ENCODE measurements around the gene TFEB. TPM values are rescaled to one million over a fixed set of nuclear protein-coding genes. Genes with fewer than 3 reads are reported as not detected.
"Not testable (repeated sequence)": the region's sequence is repeated elsewhere in the genome, so short reads cannot be mapped to it uniquely, and the experiment has no call there.

The TFEB gene
- total RNA-seq, 4 donors from 2014 or later = 17.6 to 47.9 (median 22.9) TPM

DNA sequence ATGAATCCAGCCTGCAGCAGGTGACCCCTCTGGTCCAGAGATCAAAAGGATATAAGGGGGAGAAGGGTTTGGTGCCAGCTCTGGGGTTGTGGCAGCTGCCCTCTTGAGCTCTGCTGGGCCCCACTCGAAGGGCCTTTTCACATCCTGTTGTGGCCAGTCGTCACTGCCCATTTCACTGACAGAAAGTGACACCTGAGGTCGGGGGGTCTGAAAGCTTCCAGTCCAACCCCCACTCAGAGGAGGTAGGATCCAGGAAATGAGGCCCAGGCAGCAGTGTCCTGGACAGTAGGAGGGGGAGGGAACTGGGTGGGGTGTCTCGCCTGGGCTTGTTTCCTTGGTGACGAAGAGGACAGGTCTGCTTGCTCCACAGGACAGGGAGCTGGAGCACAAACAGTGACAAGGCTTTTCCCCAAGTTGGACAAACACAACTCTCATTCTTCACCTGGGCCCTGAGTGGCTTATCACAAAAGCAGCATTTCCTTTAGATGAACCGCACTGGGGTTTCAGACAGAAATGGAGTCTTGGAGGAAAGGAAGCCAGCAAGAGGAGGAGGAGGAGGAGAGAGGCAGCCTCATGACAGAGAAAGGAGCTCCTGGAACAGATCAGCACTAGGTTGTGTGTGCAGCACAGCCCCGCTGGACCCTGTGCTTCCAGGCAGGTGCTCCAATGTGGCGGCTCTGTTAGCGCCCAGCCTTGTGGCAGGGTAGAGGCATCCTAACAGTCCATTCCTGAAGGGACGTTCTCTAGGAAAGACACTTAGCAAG is 33.3 kb upstream of the TFEB start:
- Histone ChIP-seq H3K27me3 (no peaks in the 10 kb centered on the region), H3K9me3 (no peaks in the 10 kb centered on the region), H3K4me3 (no peak overlapping the region), H3K4me1 (no peaks in the 10 kb centered on the region), H3K27ac (no peak overlapping the region), H3K36me3 (peaks cover 0 to 36% (median 0%) of the 10 kb centered on the region in 3 donors)
- TF ChIP-seq, protein P1, sequence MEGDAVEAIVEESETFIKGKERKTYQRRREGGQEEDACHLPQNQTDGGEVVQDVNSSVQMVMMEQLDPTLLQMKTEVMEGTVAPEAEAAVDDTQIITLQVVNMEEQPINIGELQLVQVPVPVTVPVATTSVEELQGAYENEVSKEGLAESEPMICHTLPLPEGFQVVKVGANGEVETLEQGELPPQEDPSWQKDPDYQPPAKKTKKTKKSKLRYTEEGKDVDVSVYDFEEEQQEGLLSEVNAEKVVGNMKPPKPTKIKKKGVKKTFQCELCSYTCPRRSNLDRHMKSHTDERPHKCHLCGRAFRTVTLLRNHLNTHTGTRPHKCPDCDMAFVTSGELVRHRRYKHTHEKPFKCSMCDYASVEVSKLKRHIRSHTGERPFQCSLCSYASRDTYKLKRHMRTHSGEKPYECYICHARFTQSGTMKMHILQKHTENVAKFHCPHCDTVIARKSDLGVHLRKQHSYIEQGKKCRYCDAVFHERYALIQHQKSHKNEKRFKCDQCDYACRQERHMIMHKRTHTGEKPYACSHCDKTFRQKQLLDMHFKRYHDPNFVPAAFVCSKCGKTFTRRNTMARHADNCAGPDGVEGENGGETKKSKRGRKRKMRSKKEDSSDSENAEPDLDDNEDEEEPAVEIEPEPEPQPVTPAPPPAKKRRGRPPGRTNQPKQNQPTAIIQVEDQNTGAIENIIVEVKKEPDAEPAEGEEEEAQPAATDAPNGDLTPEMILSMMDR (IDR thresholded peaks at IDR 0.05) = no peak
- no peak for TF ChIP-seq POLR2A (IDR thresholded peaks at IDR 0.05)
- DNase-seq = no peak

DNA sequence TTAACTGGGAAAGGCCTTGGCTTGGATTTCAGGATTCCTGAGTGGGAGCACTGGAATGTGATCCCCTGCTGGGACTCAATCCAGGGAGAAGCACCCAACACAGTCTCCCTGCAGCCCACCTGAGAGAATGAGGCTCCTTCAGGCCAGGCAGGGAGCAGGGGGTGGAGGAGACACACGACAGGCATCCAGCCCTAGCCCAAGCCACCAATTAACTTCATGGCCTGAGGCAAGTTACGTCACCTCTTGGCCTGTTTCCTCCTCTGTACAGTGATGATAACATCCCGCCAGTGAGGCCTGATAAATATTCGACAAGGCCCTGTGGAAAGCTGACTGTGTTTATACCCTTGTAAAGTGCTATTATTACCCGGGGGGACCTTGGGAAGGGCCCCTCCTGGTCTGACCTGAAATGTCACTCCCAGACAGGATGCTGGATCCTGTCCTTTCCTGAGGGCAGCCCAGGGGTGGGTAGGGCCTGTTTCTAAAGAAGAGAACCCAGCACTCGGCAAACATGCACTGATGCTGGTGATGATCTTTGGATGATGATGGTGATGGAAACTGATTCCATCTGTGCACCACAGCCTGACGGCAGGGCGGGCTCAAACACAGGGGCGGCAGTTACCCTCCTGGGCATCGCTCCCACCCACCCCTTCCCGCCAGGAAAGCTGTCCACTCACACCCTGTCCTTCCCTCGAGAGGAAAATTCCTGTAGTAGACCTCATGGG is 31.9 kb upstream of the TFEB start:
- TF ChIP-seq POLR2A (IDR thresholded peaks at IDR 0.05) = no peak
- TF ChIP-seq, protein P1 (IDR thresholded peaks at IDR 0.05) = no peak
- Histone ChIP-seq H3K27me3 (no peaks in the 10 kb centered on the region), H3K27ac (peak overlapping the region in 2 of 4 donors; percentile 2 to 57), H3K9me3 (no peaks in the 10 kb centered on the region), H3K36me3 (peaks cover 0 to 22% (median 0%) of the 10 kb centered on the region in 3 donors), H3K4me1 (no peaks in the 10 kb centered on the region), H3K4me3 (no peak overlapping the region)
- DNase-seq = no peak

DNA sequence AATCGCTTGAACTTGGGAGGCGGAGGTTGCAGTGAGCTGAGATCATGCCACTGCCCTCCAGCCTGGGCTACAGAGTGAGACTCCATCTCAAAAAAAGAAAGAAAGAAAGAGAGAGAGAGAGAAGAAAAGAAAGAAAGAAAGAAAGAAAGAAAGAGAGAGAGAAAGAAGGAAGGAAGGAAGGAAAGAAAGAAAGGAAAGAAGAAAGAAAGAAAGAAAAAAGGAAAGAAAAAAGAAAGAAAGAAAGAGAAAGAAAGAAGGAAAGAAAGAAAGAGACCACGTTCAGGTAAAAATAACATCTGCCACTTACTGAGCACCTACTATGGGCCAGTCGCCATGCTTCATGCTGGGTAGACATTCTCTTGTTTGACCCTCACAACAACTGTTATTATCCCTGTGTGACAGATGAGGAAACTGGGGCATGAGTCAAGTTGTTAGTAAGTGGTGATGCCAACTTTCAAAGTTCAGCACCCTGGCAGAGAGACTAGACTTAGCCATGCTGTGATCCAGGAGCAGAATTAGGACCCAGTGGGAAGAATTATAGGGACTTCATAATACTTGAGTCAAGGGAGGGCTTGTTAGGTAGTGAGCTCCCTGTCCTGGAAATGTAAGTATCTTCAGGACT is 30.7 kb upstream of the TFEB start:
- not testable (repeated sequence) for H3K27me3 ChIP-seq, H3K9me3 ChIP-seq, H3K4me1 ChIP-seq, H3K4me3 ChIP-seq, H3K27ac ChIP-seq, DNase-seq
- peaks cover 0 to 10% (median 0%) of the 10 kb centered on the region in 3 donors for H3K36me3 ChIP-seq

DNA sequence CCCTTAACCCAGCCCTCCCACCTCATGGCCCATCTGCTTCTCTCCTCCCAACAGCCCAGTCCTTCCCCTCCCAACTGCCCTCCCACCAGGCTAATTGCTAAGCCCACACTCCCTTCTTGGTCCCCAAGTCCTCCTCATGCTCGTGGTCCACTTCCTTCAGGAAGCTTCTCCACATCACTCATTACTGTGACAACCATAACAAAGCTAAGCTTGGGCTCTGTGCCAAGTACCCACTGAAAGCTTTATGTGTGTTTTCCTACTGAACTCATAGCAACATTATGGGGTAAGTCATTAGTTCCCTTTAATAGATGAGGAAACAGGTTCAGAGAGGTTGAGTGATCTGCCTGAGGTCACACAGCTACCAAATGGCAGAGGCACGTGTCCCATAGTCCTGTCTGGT is 28.1 kb upstream of the TFEB start:
- DNase-seq = no peak
- Histone ChIP-seq H3K36me3 (no peaks in the 10 kb centered on the region), H3K27ac (no peak overlapping the region), H3K27me3 (no peaks in the 10 kb centered on the region), H3K4me1 (no peaks in the 10 kb centered on the region), H3K4me3 (no peak overlapping the region), H3K9me3 (no peaks in the 10 kb centered on the region)
- no peak for TF ChIP-seq POLR2A (IDR thresholded peaks at IDR 0.05)
- TF ChIP-seq, protein P1 (IDR thresholded peaks at IDR 0.05) = no peak

DNA sequence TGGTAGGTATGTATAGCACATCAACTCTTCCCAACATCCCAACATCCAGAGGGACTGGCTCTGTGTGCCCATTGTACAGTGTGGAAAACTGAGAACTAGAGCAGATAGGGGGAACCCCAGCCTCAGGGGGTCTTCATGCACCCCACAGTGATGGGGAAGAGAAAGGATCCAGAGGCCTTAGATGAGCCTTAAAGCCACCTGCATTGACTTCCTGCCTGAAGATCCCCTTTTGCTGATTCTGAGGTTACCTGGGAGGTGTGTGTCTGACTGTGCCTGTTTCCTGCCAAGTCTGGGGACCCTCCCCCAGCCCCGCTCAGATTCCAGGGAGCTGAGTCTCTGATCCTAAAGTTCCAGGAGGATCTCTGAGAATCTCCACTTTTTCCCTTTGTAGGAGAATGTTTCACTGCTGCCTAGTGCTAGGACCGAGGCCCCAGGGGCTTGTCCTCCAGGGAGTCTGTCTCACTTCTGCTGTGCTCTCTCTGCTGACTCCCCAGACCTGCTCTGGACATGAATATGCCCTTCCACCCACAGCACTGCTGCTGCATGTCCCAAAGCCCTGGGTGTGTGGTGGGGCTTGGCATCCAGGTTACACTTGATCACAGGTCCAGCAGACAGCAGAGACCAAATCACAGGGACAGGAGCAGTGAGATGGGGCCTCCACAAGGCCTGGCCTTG is 24.6 kb upstream of the TFEB start:
- no peaks in the 10 kb centered on the region for H3K27me3 ChIP-seq
- no peak overlapping the region for H3K4me3 ChIP-seq
- DNase-seq = no peak
- no peak overlapping the region for H3K27ac ChIP-seq
- no peaks in the 10 kb centered on the region for H3K36me3 ChIP-seq
- H3K4me1 ChIP-seq = no peaks in the 10 kb centered on the region
- TF ChIP-seq, protein P1 (IDR thresholded peaks at IDR 0.05) = no peak
- TF ChIP-seq POLR2A (IDR thresholded peaks at IDR 0.05) = no peak
- H3K9me3 ChIP-seq = no peaks in the 10 kb centered on the region

Measured in Peyer's patch (tissue), 4 donors.